Measurements from ENCODE around the gene FLNB.

DNA sequence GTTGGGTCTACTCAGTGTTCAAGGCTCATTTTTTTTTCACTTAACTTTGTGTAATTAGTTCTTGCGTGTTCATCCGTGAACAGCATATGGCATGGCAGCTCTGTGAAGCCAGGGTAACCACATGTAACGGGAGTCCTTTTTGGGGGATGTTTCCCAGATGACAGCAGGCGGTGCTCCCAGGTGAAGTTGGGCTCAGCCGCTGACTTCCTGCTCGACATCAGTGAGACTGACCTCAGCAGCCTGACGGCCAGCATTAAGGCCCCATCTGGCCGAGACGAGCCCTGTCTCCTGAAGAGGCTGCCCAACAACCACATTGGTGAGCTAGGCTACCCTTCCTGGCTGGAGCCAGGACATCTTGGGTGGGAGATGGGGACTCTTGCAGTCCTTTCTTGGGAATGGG is 139.8 kb downstream of the FLNB start:
- TF ChIP-seq, protein P1, sequence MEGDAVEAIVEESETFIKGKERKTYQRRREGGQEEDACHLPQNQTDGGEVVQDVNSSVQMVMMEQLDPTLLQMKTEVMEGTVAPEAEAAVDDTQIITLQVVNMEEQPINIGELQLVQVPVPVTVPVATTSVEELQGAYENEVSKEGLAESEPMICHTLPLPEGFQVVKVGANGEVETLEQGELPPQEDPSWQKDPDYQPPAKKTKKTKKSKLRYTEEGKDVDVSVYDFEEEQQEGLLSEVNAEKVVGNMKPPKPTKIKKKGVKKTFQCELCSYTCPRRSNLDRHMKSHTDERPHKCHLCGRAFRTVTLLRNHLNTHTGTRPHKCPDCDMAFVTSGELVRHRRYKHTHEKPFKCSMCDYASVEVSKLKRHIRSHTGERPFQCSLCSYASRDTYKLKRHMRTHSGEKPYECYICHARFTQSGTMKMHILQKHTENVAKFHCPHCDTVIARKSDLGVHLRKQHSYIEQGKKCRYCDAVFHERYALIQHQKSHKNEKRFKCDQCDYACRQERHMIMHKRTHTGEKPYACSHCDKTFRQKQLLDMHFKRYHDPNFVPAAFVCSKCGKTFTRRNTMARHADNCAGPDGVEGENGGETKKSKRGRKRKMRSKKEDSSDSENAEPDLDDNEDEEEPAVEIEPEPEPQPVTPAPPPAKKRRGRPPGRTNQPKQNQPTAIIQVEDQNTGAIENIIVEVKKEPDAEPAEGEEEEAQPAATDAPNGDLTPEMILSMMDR (IDR thresholded peaks at IDR 0.05): no peak
- no peak for TF ChIP-seq POLR2AphosphoS5 (IDR thresholded peaks at IDR 0.05; ENCODE audit: low read depth, low read length)
- TF ChIP-seq, protein P2, sequence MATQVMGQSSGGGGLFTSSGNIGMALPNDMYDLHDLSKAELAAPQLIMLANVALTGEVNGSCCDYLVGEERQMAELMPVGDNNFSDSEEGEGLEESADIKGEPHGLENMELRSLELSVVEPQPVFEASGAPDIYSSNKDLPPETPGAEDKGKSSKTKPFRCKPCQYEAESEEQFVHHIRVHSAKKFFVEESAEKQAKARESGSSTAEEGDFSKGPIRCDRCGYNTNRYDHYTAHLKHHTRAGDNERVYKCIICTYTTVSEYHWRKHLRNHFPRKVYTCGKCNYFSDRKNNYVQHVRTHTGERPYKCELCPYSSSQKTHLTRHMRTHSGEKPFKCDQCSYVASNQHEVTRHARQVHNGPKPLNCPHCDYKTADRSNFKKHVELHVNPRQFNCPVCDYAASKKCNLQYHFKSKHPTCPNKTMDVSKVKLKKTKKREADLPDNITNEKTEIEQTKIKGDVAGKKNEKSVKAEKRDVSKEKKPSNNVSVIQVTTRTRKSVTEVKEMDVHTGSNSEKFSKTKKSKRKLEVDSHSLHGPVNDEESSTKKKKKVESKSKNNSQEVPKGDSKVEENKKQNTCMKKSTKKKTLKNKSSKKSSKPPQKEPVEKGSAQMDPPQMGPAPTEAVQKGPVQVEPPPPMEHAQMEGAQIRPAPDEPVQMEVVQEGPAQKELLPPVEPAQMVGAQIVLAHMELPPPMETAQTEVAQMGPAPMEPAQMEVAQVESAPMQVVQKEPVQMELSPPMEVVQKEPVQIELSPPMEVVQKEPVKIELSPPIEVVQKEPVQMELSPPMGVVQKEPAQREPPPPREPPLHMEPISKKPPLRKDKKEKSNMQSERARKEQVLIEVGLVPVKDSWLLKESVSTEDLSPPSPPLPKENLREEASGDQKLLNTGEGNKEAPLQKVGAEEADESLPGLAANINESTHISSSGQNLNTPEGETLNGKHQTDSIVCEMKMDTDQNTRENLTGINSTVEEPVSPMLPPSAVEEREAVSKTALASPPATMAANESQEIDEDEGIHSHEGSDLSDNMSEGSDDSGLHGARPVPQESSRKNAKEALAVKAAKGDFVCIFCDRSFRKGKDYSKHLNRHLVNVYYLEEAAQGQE (IDR thresholded peaks at IDR 0.05; ENCODE audit: insufficient read depth in 1 of 2, low read depth in 2 of 2, low read length in 1 of 2): no peak

All from Panc1 (cell line).